Bronchial epithelial cell (primary cell): ENCODE data around the gene EWSR1. TPM values are rescaled to one million over a fixed set of nuclear protein-coding genes. Genes with fewer than 3 reads are reported as not detected.

Experiments used
- DNase-seq: peaks from one replicate; pipeline ENCODE4 v3.0.0-alpha.2; 2010; ENCODE audit warnings: low read depth
- FAIRE-seq: peaks from 2 replicates; lab custom pipeline; 2011; peaks lifted over from hg19 to GRCh38; lab: Jason Lieb, UNC
- H3K27me3 ChIP-seq: 2 replicates; pipeline ENCODE4 v1.5.1; 2011; ENCODE audit warnings: low read length; ENCODE audit not compliant: control insufficient read depth, insufficient read depth
- H3K36me3 ChIP-seq: 2 replicates; pipeline ENCODE4 v1.5.1; 2011; ENCODE audit warnings: low read length; ENCODE audit not compliant: control insufficient read depth, insufficient read depth
- H3K4me3 ChIP-seq: 2 replicates; pipeline ENCODE4 v1.5.1; 2011; ENCODE audit warnings: mild to moderate bottlenecking, low read depth, low read length, control low read depth
- total RNA-seq: library from RNA; depleted of rRNA; stranded (reverse); fragments of >200 nt; gene quantifications from 2 replicates; pipeline ENCODE4 v1.2.1, GENCODE V29; 2014
- TF ChIP-seq, protein P1 (sequence below): IDR thresholded peaks from 2 replicates; pipeline ENCODE4 v1.5.1; 2011; ENCODE audit warnings: mild to moderate bottlenecking, moderate library complexity, low read length, control low read depth, inconsistent platforms; ENCODE audit not compliant: insufficient read depth, severe bottlenecking

Gene EWSR1
- total RNA-seq, 1 donor from 2014 or later, result 87.1 TPM

DNA sequence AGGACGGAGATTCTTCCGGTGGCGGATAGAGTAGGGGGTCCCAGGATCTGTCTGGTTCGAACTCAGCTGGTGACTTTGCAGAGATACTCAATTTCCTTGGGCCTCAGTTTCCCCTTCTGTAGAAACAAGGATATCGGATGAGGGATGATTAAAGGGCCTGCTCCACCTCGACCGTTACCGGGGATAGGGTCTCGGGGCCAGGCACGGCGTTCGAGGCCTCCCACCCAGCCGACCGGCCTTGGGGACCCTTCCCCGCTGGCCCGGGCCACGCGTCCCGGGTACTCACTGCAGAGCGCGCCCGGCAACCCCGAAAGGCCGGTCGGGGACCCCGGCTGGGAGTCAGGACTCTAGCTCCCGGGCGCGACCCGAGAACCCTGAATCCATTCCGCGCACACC lies 608 bp upstream of the EWSR1 start:
- H3K36me3 ChIP-seq, result peaks cover 22% of the 10 kb centered on the region
- DNase-seq (no peak), FAIRE-seq (no peak)

DNA sequence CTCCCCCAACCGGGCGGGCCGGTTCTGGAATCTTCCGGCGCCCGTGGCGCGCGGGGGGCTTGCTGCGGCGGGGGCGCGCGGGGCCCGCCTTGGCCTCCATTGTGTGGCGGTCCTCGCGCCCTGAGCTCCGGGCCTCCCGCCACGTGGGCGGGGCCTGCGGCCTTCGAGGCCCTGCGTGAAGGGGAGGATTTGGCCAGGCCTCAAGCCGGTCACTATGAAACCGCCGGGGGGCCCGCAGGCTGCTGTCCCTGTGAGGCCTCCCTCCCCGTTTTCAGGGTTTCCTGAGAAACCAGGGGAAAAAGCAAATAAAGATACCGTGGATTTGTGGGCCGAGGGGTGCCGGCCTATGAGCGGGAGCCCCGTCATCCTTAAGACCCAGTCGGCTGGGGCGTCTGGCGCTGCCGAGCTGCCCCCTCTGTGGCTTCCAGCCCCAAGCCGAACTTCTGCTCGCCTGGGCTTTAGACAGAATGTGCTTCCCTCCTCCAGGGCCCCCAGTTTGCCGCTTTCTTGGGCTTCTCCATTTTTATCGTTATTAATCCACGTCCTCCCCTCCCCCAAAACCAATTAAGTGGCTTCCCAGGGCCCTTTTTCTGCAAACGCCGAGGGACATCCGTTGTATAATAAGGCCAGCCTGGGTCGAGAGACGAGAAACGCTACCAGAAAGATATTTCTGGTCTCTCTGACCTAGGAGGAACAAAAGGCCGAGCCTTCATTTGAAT lies 602 bp downstream of the EWSR1 start:
- FAIRE-seq (no peak), DNase-seq (peak; percentile 20)
- TF ChIP-seq, protein P1, sequence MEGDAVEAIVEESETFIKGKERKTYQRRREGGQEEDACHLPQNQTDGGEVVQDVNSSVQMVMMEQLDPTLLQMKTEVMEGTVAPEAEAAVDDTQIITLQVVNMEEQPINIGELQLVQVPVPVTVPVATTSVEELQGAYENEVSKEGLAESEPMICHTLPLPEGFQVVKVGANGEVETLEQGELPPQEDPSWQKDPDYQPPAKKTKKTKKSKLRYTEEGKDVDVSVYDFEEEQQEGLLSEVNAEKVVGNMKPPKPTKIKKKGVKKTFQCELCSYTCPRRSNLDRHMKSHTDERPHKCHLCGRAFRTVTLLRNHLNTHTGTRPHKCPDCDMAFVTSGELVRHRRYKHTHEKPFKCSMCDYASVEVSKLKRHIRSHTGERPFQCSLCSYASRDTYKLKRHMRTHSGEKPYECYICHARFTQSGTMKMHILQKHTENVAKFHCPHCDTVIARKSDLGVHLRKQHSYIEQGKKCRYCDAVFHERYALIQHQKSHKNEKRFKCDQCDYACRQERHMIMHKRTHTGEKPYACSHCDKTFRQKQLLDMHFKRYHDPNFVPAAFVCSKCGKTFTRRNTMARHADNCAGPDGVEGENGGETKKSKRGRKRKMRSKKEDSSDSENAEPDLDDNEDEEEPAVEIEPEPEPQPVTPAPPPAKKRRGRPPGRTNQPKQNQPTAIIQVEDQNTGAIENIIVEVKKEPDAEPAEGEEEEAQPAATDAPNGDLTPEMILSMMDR, result no peak
- Histone ChIP-seq H3K36me3 (peaks cover 25% of the 10 kb centered on the region), H3K4me3 (peak overlapping the region; percentile 76), H3K27me3 (no peaks in the 10 kb centered on the region)

More for the DNA sequence above, 608 bp upstream of the EWSR1 start:
- H3K4me3 ChIP-seq, result peak overlapping the region; percentile 76
- TF ChIP-seq, protein P1, result no peak
- H3K27me3 ChIP-seq, result no peaks in the 10 kb centered on the region

DNA sequence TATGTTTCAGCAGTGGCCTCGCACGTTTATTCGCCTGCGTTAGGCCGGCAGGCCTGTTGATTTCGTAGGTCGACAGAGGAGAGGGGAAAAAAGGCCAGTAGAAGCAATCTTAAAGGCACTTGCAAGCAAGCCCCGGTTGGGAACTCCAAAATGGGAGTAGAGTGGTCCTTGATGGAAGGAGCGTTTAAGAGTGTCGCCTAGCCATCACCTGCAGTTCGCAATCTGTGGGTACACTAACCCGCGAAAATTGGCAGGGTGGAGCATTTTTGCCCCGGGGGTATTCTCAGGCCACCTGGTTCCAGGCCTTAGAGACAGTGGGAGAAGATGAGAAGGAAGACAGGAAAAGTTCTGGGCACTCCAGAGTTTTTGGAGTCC lies 1.1 kb downstream of the EWSR1 start:
- TF ChIP-seq, protein P1, result no peak
- no peak for FAIRE-seq
- DNase-seq, result no peak
- Histone ChIP-seq H3K4me3 (peak overlapping the region; percentile 76), H3K36me3 (peaks cover 22% of the 10 kb centered on the region), H3K27me3 (no peaks in the 10 kb centered on the region)

DNA sequence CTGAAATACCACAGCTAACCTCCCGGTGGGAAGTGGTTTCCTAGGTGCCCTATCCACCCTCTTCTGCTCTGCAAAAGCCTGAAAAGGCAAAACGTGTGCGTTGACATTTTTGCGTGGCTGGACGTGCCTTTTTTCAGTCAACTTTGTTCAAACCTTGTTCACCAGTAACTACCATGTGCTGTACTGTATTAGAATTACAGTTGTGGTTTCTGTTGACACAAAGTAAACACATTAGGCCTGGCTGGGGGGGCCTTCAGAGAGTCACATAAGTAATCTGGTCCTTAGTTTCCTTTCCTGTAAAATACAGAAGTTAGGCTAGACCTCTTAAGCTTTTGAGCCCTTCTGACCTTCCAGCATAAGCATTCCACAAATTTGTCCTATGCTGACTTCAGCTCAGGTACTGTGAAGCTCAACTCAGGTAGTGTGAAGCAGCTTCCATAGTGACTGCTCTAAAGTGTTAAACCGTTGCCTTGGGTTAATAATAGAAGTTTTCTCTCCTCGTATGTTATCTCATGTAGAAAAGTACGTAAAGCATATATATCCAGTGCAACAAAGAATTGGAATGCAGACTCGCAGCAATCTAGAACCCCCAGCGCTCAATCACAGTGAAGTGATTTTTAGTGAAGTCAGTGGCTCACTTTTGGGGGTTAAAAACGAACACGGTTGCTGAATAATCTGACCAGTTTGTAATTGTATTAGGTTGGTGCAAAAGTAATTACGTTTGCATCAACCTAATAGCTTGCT lies 1.8 kb downstream of the EWSR1 start:
- Histone ChIP-seq H3K36me3 (peaks cover 20% of the 10 kb centered on the region), H3K4me3 (peak overlapping the region; percentile 76), H3K27me3 (no peaks in the 10 kb centered on the region)
- FAIRE-seq (no peak), DNase-seq (peak; percentile 22)
- TF ChIP-seq, protein P1, result no peak

DNA sequence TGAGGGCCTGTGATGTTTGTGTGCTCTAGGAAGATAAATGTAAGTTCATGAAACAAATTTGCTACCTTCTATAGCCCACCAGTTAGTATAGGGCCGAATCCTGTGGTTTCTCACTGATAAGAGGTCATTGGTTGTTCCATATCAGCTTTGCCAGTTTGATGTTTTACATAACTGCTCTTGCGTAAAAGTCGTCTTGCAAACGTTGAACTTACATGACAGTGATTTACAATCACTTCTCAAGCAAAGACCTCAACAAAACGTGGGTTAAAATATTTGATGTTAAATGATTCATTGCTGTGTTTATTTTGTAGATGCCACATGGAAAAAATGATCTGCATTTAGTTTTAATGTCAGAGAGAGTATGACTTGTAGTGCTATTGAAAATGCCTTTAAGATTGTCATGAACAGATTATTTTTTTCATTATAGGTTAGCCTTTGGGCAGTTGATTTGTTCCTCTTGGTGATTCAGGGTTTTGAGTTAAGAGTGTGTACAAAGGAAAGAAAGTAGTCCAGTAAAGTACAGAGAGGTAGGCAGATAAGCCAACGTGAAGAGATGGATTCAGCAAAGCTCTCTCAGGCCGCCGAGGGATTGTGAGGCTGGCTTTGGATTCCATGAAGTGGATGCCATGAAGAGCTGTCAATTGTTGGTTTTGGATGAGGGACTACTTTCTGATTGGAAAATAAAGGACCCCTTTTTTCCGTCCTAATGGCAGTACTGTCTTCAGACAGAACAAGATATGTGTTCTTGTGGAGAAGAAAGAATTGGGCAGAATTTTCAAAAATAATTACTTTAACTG lies 2.6 kb downstream of the EWSR1 start:
- Histone ChIP-seq H3K4me3 (peak overlapping the region; percentile 76), H3K36me3 (peaks cover 16% of the 10 kb centered on the region), H3K27me3 (no peaks in the 10 kb centered on the region)
- FAIRE-seq (no peak), DNase-seq (peak; percentile 35)
- TF ChIP-seq, protein P1, result no peak
